Sigmoid colon (tissue), 7 donors: Measurements from ENCODE around the gene MDP1. TPM values are rescaled to one million over a fixed set of nuclear protein-coding genes. Genes with fewer than 3 reads are reported as not detected.

Experiments used
- DNase-seq: peaks from one replicate; pipeline ENCODE4 v3.0.0-alpha.2; 2019
- H3K27ac ChIP-seq, 4 donors: fragments of 200-600 bp; sonication (generic); one replicate each; pipeline ENCODE4 v1.5.1; 2016 to 2019; ENCODE audit warnings: mild to moderate bottlenecking in 1 of 4
- H3K27me3 ChIP-seq, 3 donors: fragments of 200-600 bp; sonication (generic); one replicate each; pipeline ENCODE4 v1.5.1; 2019; ENCODE audit warnings: mild to moderate bottlenecking in 1 of 3
- H3K36me3 ChIP-seq, 4 donors: fragments of 200-600 bp; sonication (generic); one replicate each; pipeline ENCODE4 v1.5.1; 2016 to 2019
- H3K4me1 ChIP-seq, 4 donors: fragments of 200-600 bp; sonication (generic); one replicate each; pipeline ENCODE4 v1.5.1; 2017 to 2019
- H3K4me3 ChIP-seq, 4 donors: fragments of 200-600 bp; sonication (generic); one replicate each; pipeline ENCODE4 v1.5.1; 2017 to 2019; ENCODE audit warnings: mild to moderate bottlenecking in 2 of 4, moderate library complexity in 1 of 4
- H3K9me3 ChIP-seq, 4 donors: fragments of 200-600 bp in 3 of 4; sonication (generic) in 3 of 4; one replicate each; pipeline versions ENCODE4 v1.5.1 to v1.6.1; 2013 to 2019
- CTCF ChIP-seq, 4 experiments: fragments of 450-650 bp in 3 of 4; fragments of 200-600 bp in 1 of 4; IDR thresholded peaks; one replicate each; pipeline ENCODE4 v1.5.1; 2016 to 2019; ENCODE audit warnings: antibody characterized with exemption in 4 of 4, mild to moderate bottlenecking in 3 of 4, moderate library complexity in 2 of 4
- EP300 ChIP-seq, 4 donors: sonication (generic); formaldehyde crosslinking; IDR thresholded peaks; one replicate each; pipeline ENCODE4 v1.6.1; 2017; ENCODE audit warnings: antibody characterized with exemption in 4 of 4
- POLR2A ChIP-seq, 2 donors: fragments of 450-650 bp; IDR thresholded peaks; one replicate each; pipeline ENCODE4 v1.6.1; 2016; ENCODE audit warnings: antibody characterized with exemption in 2 of 2, mild to moderate bottlenecking in 2 of 2, moderate library complexity in 2 of 2
- POLR2AphosphoS5 ChIP-seq, 4 donors: sonication (generic); formaldehyde crosslinking; IDR thresholded peaks; one replicate each; pipeline ENCODE4 v1.6.1; 2017; ENCODE audit warnings: antibody characterized with exemption in 4 of 4
- WGBS, 2 donors: extraction: QIAGEN DNeasy Blood & Tissue Kit; methylation state at CpG; one replicate each; pipeline ENCODE4 v1.1.7; 2013; 5-methylcytosine and 5-hydroxymethylcytosine counted together
- intact Hi-C: fragments of 100-400 bp; cut with DNase I; formaldehyde crosslinking; loops from one replicate; pipeline ENCODE4 v1.15.1; 2023
- polyA plus RNA-seq, 3 donors: library from polyadenylated mRNA; stranded (reverse); fragments of 200-250 nt; gene quantifications; one replicate each; pipeline ENCODE4 v1.2.3, GENCODE V29; 2013
- total RNA-seq, 4 donors: library from RNA; depleted of rRNA; stranded (reverse); fragments of >200 nt; gene quantifications; one replicate each; pipeline ENCODE4 v1.1.0, GENCODE V29; 2016
- donor health status: healthy with polysubstance abuse.
- donor health status: Bipolar disorder and iron deficiency.
- donor health status: healthy.

The MDP1 gene
- total and polyA plus RNA-seq, 7 donors: 15.1 to 34.2 (median 28.8) TPM

GRCh38 chr14:24255438-24255837 is 39.6 kb upstream of the MDP1 start:
- WGBS, 2 donors: 90% methylated on average over 8 of the region's 8 CpGs
- Histone ChIP-seq H3K27me3 (no peaks in the 10 kb centered on the region), H3K9me3 (no peaks in the 10 kb centered on the region), H3K36me3 (no peaks in the 10 kb centered on the region), H3K27ac (no peak overlapping the region), H3K4me3 (no peak overlapping the region), H3K4me1 (no peaks in the 10 kb centered on the region)
- DNase-seq: no peak
- TF ChIP-seq EP300 (IDR thresholded peaks at IDR 0.05) (no peak), POLR2AphosphoS5 (IDR thresholded peaks at IDR 0.05) (no peak), CTCF (IDR thresholded peaks at IDR 0.05) (no peak), POLR2A (IDR thresholded peaks at IDR 0.05) (no peak)
- intact Hi-C loops: no loop called here

- H3K27me3 ChIP-seq: no peaks in the 10 kb centered on the region
- no peaks in the 10 kb centered on the region for H3K9me3 ChIP-seq
- H3K36me3 ChIP-seq: no peaks in the 10 kb centered on the region
- no peak overlapping the region for H3K27ac ChIP-seq
- intact Hi-C loops: no loop called here
- TF ChIP-seq POLR2AphosphoS5 (IDR thresholded peaks at IDR 0.05): no peak
- DNase-seq: no peak
- 93 to 97% methylated on average over 19 of the region's 19 CpGs for WGBS, 2 donors
- H3K4me1 ChIP-seq: no peaks in the 10 kb centered on the region
- H3K4me3 ChIP-seq: no peak overlapping the region
Measured at GRCh38 chr14:24254630-24255392, 38.9 kb upstream of the MDP1 start.

GRCh38 chr14:24253936-24254335 is 38.1 kb upstream of the MDP1 start:
- WGBS, 2 donors: 90 to 92% methylated on average over 7 of the region's 7 CpGs

GRCh38 chr14:24252289-24253124 is 36.6 kb upstream of the MDP1 start:
- Histone ChIP-seq H3K36me3 (no peaks in the 10 kb centered on the region), H3K4me1 (no peaks in the 10 kb centered on the region), H3K9me3 (no peaks in the 10 kb centered on the region), H3K27me3 (no peaks in the 10 kb centered on the region), H3K4me3 (no peak overlapping the region), H3K27ac (no peak overlapping the region)
- no peak for DNase-seq
- 83 to 85% methylated on average over 11 of the region's 11 CpGs for WGBS, 2 donors
- TF ChIP-seq POLR2AphosphoS5 (IDR thresholded peaks at IDR 0.05): no peak
- TF ChIP-seq POLR2A (IDR thresholded peaks at IDR 0.05): no peak
- TF ChIP-seq EP300 (IDR thresholded peaks at IDR 0.05): no peak
- TF ChIP-seq CTCF (IDR thresholded peaks at IDR 0.05): no peak
- intact Hi-C loops: no loop called here

More at GRCh38 chr14:24253936-24254335, 38.1 kb upstream of the MDP1 start:
- Histone ChIP-seq H3K27ac (no peak overlapping the region), H3K9me3 (no peaks in the 10 kb centered on the region), H3K36me3 (no peaks in the 10 kb centered on the region), H3K4me1 (no peaks in the 10 kb centered on the region), H3K4me3 (no peak overlapping the region), H3K27me3 (no peaks in the 10 kb centered on the region)
- DNase-seq: no peak
- intact Hi-C loops: no loop called here
- TF ChIP-seq CTCF (IDR thresholded peaks at IDR 0.05): no peak
- no peak for TF ChIP-seq EP300 (IDR thresholded peaks at IDR 0.05)
- TF ChIP-seq POLR2AphosphoS5 (IDR thresholded peaks at IDR 0.05): no peak
- TF ChIP-seq POLR2A (IDR thresholded peaks at IDR 0.05): no peak

- peak; percentile 10 for DNase-seq
- intact Hi-C loops: no loop called here
Measured at GRCh38 chr14:24251880-24252288, 36.0 kb upstream of the MDP1 start.

More at GRCh38 chr14:24251880-24252288, 36.0 kb upstream of the MDP1 start:
- H3K4me1 ChIP-seq: no peaks in the 10 kb centered on the region
- no peaks in the 10 kb centered on the region for H3K27me3 ChIP-seq
- H3K36me3 ChIP-seq: no peaks in the 10 kb centered on the region
- TF ChIP-seq EP300 (IDR thresholded peaks at IDR 0.05) (no peak), CTCF (IDR thresholded peaks at IDR 0.05) (no peak), POLR2AphosphoS5 (IDR thresholded peaks at IDR 0.05) (no peak), POLR2A (IDR thresholded peaks at IDR 0.05) (no peak)
- no peak overlapping the region for H3K27ac ChIP-seq
- 93 to 95% methylated on average over 1 of the region's 1 CpG for whole genome bisulfite sequencing, 2 donors
- no peak overlapping the region for H3K4me3 ChIP-seq
- no peaks in the 10 kb centered on the region for H3K9me3 ChIP-seq
